Adrenal gland (tissue), 12 donors: ENCODE measurements around the gene LDLRAD2. TPM values are rescaled to one million over a fixed set of nuclear protein-coding genes. Genes with fewer than 3 reads are reported as not detected.

Source experiments
- DNase-seq, 7 donors: peaks; one replicate each; pipeline ENCODE4 v3.0.0-alpha.2; 2019 to 2020
- H3K27ac ChIP-seq, 5 donors: fragments of 200-600 bp; sonication (generic) in 4 of 5; 1 replicate in 3 of 5; 2 replicates in 2 of 5; pipeline versions ENCODE4 v1.5.1 to v1.8.0; 2016 to 2020; ENCODE audit warnings: mild to moderate bottlenecking in 1 of 5
- H3K27me3 ChIP-seq: fragments of 200-600 bp; 2 replicates; pipeline ENCODE4 v1.8.0; 2021
- H3K36me3 ChIP-seq, 2 donors: fragments of 200-600 bp; replicated peaks in 1 of 2; 1 replicate in 1 of 2; 2 replicates in 1 of 2; pipeline versions ENCODE4 v1.5.1 to v1.8.0; 2018 to 2022
- H3K4me1 ChIP-seq, 2 donors: fragments of 200-600 bp; replicated peaks in 1 of 2; 1 replicate in 1 of 2; 2 replicates in 1 of 2; pipeline versions ENCODE4 v1.5.1 to v1.8.0; 2018 to 2021
- H3K4me3 ChIP-seq, 4 donors: fragments of 200-600 bp; sonication (generic) in 3 of 4; one replicate each; pipeline ENCODE4 v1.5.1; 2016 to 2018
- H3K9me3 ChIP-seq, 3 donors: fragments of 200-600 bp; sonication (generic) in 1 of 3; replicated peaks in 1 of 3; 1 replicate in 2 of 3; 2 replicates in 1 of 3; pipeline versions ENCODE4 v1.5.1 to v1.8.0; 2016 to 2021
- CTCF ChIP-seq, 6 experiments: fragments of 450-650 bp in 4 of 6; fragments of 200-600 bp in 2 of 6; sonication (generic) in 1 of 6; IDR thresholded peaks; 1 replicate in 5 of 6; 2 replicates in 1 of 6; pipeline versions ENCODE4 v1.5.1 to v1.8.0; 2016 to 2021; ENCODE audit warnings: antibody characterized with exemption in 6 of 6, mild to moderate bottlenecking in 2 of 6, moderate library complexity in 1 of 6
- POLR2A ChIP-seq, 2 donors: fragments of 450-650 bp; IDR thresholded peaks; one replicate each; pipeline ENCODE4 v1.6.1; 2017; ENCODE audit warnings: antibody characterized with exemption in 2 of 2, mild to moderate bottlenecking in 2 of 2, moderate library complexity in 1 of 2
- WGBS, 4 donors: extraction: QIAGEN DNeasy Blood & Tissue Kit in 2 of 4; methylation state at CpG; one replicate each; pipeline versions ENCODE4 v1.1.5 to v1.1.7; 2013 to 2017; 5-methylcytosine and 5-hydroxymethylcytosine counted together
- intact Hi-C, 2 donors: fragments of 100-400 bp; cut with DNase I; formaldehyde crosslinking; loops; one replicate each; pipeline versions ENCODE4 v1.14.1 to v1.15.0; 2022 to 2023
- polyA plus RNA-seq, 3 donors: library from polyadenylated mRNA; stranded (reverse); fragments of 200-250 nt in 2 of 3; fragments of 350-450 nt in 1 of 3; fragmentation: Illumina TruSeq in 1 of 3; extraction: RNeasy Lipid Tissue Mini Kit (QIAGEN cat#74804) in 1 of 3; gene quantifications; one replicate each; pipeline ENCODE4 v1.2.3, GENCODE V29; 2013 to 2014
- total RNA-seq, 9 donors: library from RNA; depleted of rRNA in 4 of 9; stranded (reverse); fragments of >200 nt in 4 of 9; fragments of 120-200 nt in 1 of 9; fragmentation: NEBNext Ultra II Directional in 1 of 9; extraction: Animal tissue kit (Norgen Biotek cat#: 25700) in 1 of 9; gene quantifications; one replicate each; pipeline versions ENCODE4 v1.1.0 to v1.2.4, GENCODE V29; 2013 to 2023
- donor health status: healthy with polysubstance abuse.
- donor health status: Bipolar disorder and iron deficiency.
- donor health status: DM: yes; HTN: yes; CAD: no.
- donor health status: DM: no; HTN: no; CAD: no.
- donor health status: DM: no; HTN: no; CAD: no.
- donor health status: DM: yes; HTN: yes; CAD: no.

Gene LDLRAD2
- total and polyA plus RNA-seq, 12 donors, result 0.16 to 9.4 (median 1.1) TPM; not detected in 1

DNA sequence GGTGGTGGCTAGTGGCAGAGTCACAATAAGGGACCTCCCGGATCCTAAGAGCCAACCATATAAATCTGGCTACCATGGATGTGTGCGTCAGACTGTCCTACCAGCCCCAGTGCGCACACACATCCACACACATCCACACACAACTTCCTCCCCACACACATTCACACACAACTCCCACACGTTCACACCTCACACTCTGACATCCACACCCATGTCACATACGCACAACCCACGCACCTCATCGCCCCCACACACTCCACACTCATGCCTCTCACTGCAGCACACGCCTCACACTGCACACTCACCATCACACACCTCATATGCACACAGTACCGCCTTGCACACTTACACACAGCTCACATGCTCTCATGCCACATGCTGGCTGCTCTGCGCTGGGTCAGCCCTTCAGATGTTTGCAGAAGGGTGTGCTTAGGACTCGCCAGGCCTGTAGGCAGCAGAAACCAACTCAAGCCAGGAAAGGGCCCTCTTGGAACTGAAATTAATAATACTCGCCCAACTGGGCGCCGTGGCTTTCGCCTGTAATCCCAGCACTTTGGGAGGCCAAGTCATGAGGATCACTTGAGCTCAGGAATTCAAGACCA lies 3.0 kb downstream of the LDLRAD2 start:
- peaks cover 3 to 4% of the 10 kb centered on the region in 2 donors for H3K4me1 ChIP-seq
- H3K27me3 ChIP-seq, result no peaks in the 10 kb centered on the region
- no peak for DNase-seq
- H3K27ac ChIP-seq, result no peak overlapping the region
- intact Hi-C loops, result no loop called here
- no peaks in the 10 kb centered on the region for H3K36me3 ChIP-seq
- no peaks in the 10 kb centered on the region for H3K9me3 ChIP-seq
- 91 to 95% (median 94%) methylated on average over 14 to 15 of the region's 15 CpGs for WGBS, 4 donors
- TF ChIP-seq POLR2A (IDR thresholded peaks at IDR 0.05), result no peak
- no peak for TF ChIP-seq CTCF (IDR thresholded peaks at IDR 0.05)
- H3K4me3 ChIP-seq, result peak overlapping the region in 1 of 4 donors; percentile 60

DNA sequence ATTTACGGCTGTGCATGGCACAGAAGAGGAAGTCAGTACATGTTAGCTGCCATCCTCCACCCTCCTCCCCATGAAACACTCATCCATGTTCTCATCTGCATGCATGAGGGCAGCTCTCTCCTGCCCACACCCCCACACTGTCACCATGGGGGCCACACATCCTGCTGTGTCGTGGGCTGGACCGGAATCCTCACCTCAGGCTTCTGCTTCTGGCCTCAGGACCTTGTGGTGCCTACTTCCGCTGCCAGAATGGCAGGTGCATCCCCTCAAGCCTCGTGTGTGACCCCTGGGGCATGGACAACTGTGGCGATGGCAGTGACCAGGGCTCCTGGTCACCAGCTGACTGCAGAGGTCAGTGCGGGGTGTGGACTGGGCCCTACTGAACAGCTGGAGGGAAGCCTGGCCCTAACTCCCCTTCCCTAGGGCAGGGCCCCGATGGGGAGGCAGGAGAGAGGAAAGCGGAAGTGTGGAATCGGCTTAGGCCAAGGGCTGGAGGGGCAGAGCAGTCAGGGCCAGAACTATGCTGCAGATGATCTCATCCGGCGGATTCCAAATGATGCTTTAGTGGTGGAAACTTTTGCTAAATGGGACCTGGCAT lies 3.8 kb downstream of the LDLRAD2 start:
- Histone ChIP-seq H3K4me3 (no peak overlapping the region), H3K27ac (no peak overlapping the region), H3K36me3 (no peaks in the 10 kb centered on the region), H3K27me3 (no peaks in the 10 kb centered on the region), H3K9me3 (no peaks in the 10 kb centered on the region), H3K4me1 (peaks cover 3 to 4% of the 10 kb centered on the region in 2 donors)
- no peak for DNase-seq
- 68 to 78% (median 72%) methylated on average over 7 to 12 of the region's 12 CpGs for WGBS, 4 donors
- intact Hi-C loops, result no loop called here
- TF ChIP-seq POLR2A (IDR thresholded peaks at IDR 0.05) (no peak), CTCF (IDR thresholded peaks at IDR 0.05) (no peak)

DNA sequence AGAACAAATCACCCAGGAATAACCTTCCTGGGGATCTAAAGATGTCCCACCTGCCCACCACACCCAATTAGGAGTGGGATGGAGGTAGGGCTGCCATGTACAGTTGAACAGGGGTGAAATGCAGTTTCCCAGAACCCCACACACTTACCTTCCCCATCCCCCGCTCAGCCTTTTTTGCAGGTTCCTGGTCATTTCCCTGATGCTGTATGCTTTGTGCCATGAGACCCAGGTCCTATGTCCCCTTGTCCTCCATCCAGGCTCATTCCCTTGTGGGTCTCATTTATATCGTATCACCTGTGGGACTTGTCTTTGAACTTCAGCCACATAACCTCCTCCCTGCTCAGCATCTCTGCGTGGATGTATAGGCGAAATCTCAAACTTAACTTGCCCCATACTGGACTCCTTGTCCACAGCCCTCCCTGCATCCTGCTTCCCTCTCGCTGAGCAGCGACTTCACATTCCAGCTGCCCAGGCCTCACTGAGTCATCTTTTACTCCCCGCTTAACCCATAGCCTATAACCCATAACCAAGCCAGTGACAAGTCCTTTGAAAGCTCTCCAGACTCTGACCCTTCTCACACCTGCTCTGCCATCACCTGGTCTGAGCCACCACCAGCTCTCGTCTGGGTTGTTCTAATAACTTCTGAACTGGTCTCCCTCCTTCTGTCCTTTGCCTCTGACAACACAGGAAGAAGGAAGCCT lies 4.7 kb downstream of the LDLRAD2 start:
- peak overlapping the region in 1 of 5 donors; percentile 16 for H3K27ac ChIP-seq
- H3K27me3 ChIP-seq, result no peaks in the 10 kb centered on the region
- no peak overlapping the region for H3K4me3 ChIP-seq
- H3K4me1 ChIP-seq, result peaks cover 3 to 4% of the 10 kb centered on the region in 2 donors
- H3K9me3 ChIP-seq, result no peaks in the 10 kb centered on the region
- TF ChIP-seq POLR2A (IDR thresholded peaks at IDR 0.05) (no peak), CTCF (IDR thresholded peaks at IDR 0.05) (no peak)
- WGBS, 4 donors, result 73 to 92% (median 82%) methylated on average over 8 of the region's 8 CpGs
- no peaks in the 10 kb centered on the region for H3K36me3 ChIP-seq
- intact Hi-C loops, result no loop called here
- peak in 1 of 7 donors; percentile 32 for DNase-seq

GRCh38 chr1:21818656-21819055 lies 6.6 kb downstream of the LDLRAD2 start:
- Histone ChIP-seq H3K4me1 (peaks cover 3 to 4% of the 10 kb centered on the region in 2 donors), H3K9me3 (no peaks in the 10 kb centered on the region), H3K4me3 (no peak overlapping the region), H3K36me3 (peaks cover 0 to 10% of the 10 kb centered on the region in 2 donors), H3K27me3 (no peaks in the 10 kb centered on the region), H3K27ac (peak overlapping the region in 2 of 5 donors; percentile 21 to 68)
- TF ChIP-seq CTCF (IDR thresholded peaks at IDR 0.05), result no peak
- peak in 1 of 2 donors; percentile 13 for TF ChIP-seq POLR2A (IDR thresholded peaks at IDR 0.05)
- intact Hi-C loops, result no loop called here
- WGBS, 4 donors, result 9 to 28% (median 16%) methylated on average over 6 to 10 of the region's 10 CpGs
- peak; percentile 56 to 76 (median 69) for DNase-seq
